DLD1 (cell line): ENCODE results near the gene MTREX.

Experiments
- in situ Hi-C: cut with HindIII; loops from 2 replicates; pipeline ENCODE4 v1.10.0; 2017; ENCODE audit warnings: low sequenced_read_pairs

The MTREX gene

GRCh38 chr5:55324815-55325418 is 17.1 kb downstream of the MTREX start:
- in situ Hi-C loops = no loop called here

GRCh38 chr5:55325621-55326020 is 17.8 kb downstream of the MTREX start:
- in situ Hi-C loops = no loop called here

- in situ Hi-C loops = no loop called here
Observed at GRCh38 chr5:55327281-55327680, 19.5 kb downstream of the MTREX start.

DNA sequence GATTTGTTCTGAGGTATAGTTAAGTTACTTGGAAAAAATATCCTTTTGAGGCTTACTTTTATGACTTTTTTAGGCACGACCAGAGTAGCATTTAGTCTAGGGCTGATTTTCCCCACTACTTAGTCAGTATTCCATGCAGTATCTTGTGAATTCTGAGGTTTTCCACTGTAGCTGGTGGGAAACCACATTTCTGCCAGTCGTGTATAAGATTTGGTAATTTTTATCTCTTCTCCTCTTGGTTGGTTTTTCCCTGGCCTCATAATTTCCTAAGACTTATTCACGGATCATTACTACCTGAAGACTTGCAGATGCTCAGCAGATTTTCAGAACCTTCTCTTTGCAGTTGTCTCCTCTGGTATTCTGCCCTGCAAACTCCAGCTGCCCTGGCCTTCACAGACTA is 23.5 kb downstream of the MTREX start:
- in situ Hi-C loops = no loop called here

DNA sequence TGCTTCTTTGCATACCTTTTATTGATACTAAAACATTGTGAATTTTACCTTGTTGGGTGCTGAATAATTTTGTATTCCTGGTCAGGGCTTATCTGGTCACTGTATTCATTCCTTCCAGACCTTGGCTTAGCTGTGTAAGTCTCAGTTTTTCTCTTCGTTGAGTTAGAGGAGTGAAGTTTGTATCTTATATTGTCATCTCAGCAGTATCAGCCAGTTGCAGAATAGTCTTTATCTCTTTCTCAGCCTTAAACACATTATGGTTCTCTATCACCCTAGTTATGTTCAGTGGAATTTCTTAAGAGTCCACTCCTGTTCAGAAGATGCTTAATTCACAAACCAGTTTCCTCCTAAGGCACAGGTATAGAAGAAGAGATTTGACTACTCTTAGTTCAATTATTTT is 25.2 kb downstream of the MTREX start:
- in situ Hi-C loops = no loop called here

DNA sequence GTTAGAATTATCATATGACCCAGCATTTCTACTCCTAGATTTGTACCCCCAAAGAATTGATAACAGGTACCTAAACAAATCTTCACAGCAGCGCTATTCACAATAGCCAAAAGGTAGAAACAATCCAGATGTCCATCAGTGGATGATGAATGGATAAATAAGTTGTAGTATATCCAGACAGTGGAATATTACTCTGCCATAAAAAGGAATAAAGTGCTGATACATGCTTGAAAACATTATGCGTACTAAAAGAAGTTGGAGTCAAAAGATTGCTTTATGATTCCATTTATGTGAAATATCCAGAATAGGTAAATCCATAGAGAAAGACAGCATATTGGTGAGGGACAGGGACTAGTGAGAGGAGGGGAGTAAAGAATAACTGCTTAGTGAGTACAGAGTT is 26.0 kb downstream of the MTREX start:
- in situ Hi-C loops = no loop called here

DNA sequence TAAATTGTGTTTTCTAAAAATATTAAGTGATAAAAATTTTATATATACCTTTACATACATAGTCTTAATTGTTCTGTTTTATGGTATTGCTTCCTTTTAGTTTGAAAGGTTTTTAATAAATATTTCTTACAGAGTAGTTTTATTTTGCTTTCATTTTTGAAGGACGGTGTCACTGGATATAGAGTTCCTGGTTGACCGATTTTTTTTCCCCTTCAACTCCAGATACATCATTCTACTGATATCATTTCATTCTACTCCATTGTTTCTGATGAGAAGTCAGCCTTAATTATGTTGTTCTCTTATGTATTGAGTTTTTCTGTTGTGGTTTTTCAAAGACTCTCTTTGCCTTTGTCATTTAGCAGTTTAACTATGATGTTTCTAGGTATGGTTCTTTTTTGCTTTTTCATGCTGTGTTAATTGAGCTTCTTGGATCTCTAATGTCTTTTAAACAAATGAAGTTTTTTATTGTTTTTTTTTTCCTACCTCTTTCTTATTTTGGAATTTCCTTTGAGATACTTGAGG is 30.4 kb downstream of the MTREX start:
- in situ Hi-C loops = no loop called here

DNA sequence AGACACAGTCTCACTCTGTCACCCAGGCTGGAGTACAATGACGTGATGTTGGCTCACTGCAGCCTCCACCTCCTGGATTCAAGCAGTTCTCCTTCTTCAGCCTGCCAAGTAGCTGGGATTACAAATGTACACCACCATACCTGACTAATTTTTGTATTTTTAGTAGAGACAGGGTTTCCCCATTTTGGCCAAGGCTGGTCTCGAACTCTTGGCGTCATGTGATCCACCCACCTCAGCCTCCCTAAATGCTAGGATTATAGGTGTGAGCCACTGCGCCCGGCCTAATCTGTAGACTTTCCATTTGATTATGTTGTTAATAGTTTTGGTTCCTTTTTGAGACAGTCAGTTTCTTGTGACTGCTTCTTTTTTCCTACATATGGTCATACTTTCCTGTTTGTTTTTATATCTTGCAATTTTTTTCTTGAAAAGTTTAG is 31.0 kb downstream of the MTREX start:
- in situ Hi-C loops = no loop called here

- in situ Hi-C loops = no loop called here
Observed at GRCh38 chr5:55343107-55343506, 35.3 kb downstream of the MTREX start.

DNA sequence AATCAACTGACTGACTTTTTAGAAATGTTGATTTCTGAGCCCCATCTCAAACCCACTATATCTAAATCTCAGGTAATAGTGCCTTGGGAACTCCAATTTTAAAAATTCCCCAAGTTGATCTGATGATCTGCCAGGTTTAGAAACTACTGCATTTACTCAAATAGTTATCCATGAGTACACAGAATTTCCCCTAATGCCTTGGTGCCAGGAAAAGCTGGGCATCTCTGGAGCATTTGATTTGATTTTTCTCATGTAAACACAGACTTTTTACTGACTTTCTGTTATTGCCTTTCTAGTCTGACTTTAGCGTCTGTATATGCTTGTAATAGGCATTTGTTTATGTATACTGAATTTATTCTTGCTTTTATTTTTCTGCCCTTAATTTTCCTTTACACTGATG is 35.8 kb downstream of the MTREX start:
- in situ Hi-C loops = no loop called here

DNA sequence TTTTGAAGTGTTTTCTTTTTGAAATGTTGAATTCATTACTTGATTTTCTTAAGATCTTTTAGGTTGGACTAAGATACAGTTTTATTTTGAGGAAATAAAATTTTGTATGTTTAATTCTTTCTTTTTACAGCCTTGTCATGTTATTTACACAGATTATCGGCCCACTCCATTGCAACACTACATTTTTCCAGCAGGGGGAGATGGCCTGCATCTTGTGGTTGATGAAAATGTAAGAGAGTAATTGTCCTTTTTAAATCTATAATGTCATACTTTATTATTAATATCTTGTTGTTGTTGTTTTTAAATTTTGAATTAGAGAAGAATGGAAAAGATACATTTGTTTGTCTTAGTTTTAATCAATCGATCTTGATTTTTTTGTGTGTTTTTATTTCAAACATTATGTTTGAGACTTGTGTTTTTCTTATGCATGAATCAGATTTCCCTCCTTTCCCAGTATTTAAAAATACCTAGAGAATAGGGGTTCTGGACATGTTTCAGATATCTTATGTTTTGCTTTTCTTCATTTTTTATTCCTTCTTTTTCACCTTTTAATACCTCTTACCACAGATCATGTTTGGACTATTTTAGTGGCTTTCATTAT is 36.7 kb downstream of the MTREX start:
- in situ Hi-C loops = no loop called here

GRCh38 chr5:55345327-55345726 is 37.5 kb downstream of the MTREX start:
- in situ Hi-C loops = no loop called here

GRCh38 chr5:55347786-55348185 is 40.0 kb downstream of the MTREX start:
- in situ Hi-C loops = no loop called here

DNA sequence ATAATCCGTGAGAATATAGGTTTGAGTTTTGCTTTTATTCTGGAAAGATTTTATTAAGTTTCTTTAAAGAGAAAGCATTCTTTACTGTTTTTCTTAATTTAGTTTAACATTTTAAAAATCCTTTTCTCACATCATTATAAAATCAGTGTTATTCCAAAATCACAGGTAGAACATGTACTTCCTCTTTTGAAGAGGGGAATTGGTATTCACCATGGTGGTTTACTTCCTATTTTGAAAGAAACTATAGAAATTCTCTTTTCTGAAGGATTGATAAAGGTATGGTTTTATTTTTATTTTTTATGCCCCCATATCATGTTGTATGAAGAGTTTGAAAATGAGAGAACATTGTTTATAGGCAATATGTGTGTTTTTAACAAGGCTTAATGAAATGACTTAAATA is 43.0 kb downstream of the MTREX start:
- in situ Hi-C loops = no loop called here

DNA sequence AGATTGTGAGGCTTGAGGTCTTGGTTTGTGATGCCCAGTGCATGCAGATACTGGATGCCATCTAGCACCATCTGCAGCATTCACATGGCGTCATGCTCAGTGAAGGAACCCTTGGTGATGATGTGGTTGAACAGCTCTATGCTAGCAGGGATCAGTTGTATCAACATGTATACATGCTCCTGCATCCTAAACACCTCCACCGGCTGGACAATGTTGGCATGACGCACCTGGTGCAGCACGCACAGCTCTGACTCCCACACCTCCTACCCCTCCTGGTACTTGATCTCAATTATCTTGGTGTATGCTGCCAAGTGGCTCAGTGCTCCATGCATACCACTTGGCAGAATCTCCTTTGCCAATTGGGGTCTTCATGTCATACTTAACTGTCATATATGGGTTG is 49.1 kb downstream of the MTREX start:
- in situ Hi-C loops = no loop called here

GRCh38 chr5:55360190-55360589 is 52.4 kb downstream of the MTREX start:
- in situ Hi-C loops = no loop called here

- in situ Hi-C loops = no loop called here
Observed at GRCh38 chr5:55363856-55364255, 56.1 kb downstream of the MTREX start.

GRCh38 chr5:55364537-55365055 is 56.8 kb downstream of the MTREX start:
- in situ Hi-C loops = no loop called here

GRCh38 chr5:55370291-55370925 is 62.6 kb downstream of the MTREX start:
- in situ Hi-C loops = no loop called here

GRCh38 chr5:55371145-55371544 is 63.4 kb downstream of the MTREX start:
- in situ Hi-C loops = no loop called here

- in situ Hi-C loops = no loop called here
Observed at GRCh38 chr5:55372130-55372925, 64.5 kb downstream of the MTREX start.
